Hematopoietic multipotent progenitor cell treated with erythropoietin and hydrocortisone succinate and interleukin-3 and kit ligand, for 6 days (in vitro differentiated cells): ENCODE results near the gene KLHL26.

ENCODE experiments used
- DNase-seq: peaks from one replicate; pipeline ENCODE4 v3.0.0-alpha.2; 2015

Gene KLHL26

GRCh38 chr19:18616023-18616422, 20.8 kb upstream of the KLHL26 start:
- no peak for DNase-seq

- no peak for DNase-seq
Observed at GRCh38 chr19:18617562-18617961, 19.3 kb upstream of the KLHL26 start.

- DNase-seq = no peak
Observed at GRCh38 chr19:18618236-18618635, 18.6 kb upstream of the KLHL26 start.

- DNase-seq = no peak
Observed at GRCh38 chr19:18620311-18620710, 16.5 kb upstream of the KLHL26 start.

GRCh38 chr19:18620902-18621301, 15.9 kb upstream of the KLHL26 start:
- DNase-seq = no peak

- no peak for DNase-seq
Observed at GRCh38 chr19:18626906-18627305, 9.9 kb upstream of the KLHL26 start.

- no peak for DNase-seq
Observed at GRCh38 chr19:18629166-18630088, 7.4 kb upstream of the KLHL26 start.

- no peak for DNase-seq
Observed at GRCh38 chr19:18633321-18633720, 3.5 kb upstream of the KLHL26 start.

- DNase-seq = no peak
Observed at GRCh38 chr19:18634612-18635297, 2.1 kb upstream of the KLHL26 start.

GRCh38 chr19:18635831-18636182, 1.0 kb upstream of the KLHL26 start:
- DNase-seq = no peak

- DNase-seq = peak; percentile 99
Observed at GRCh38 chr19:18636183-18636968, 452 bp upstream of the KLHL26 start.

- DNase-seq = peak; percentile 50
Observed at GRCh38 chr19:18637673-18638630, 1.1 kb downstream of the KLHL26 start.

GRCh38 chr19:18639706-18640243, 2.9 kb downstream of the KLHL26 start:
- no peak for DNase-seq

GRCh38 chr19:18644196-18645034, 7.6 kb downstream of the KLHL26 start:
- DNase-seq = peak; percentile 79

- no peak for DNase-seq
Observed at GRCh38 chr19:18645035-18645511, 8.2 kb downstream of the KLHL26 start.

- no peak for DNase-seq
Observed at GRCh38 chr19:18646535-18647370, 9.9 kb downstream of the KLHL26 start.

GRCh38 chr19:18647371-18647767, 10.5 kb downstream of the KLHL26 start:
- no peak for DNase-seq

- no peak for DNase-seq
Observed at GRCh38 chr19:18647807-18648206, 11.0 kb downstream of the KLHL26 start.

- DNase-seq = no peak
Observed at GRCh38 chr19:18648973-18649315, 12.1 kb downstream of the KLHL26 start.
